ENCODE data around the gene MIER3. TPM values are rescaled to one million over a fixed set of nuclear protein-coding genes. Genes with fewer than 3 reads are reported as not detected.

The MIER3 gene
- total and polyA plus RNA-seq, 9 of the 15 experiments (the other 6 are each of a cell fraction or from before 2014, with no cell fraction given) = 4.1 to 29.3 (median 13.0) TPM

GRCh38 chr5:56988490-56988889 is 36.6 kb upstream of the MIER3 start:
- H3K9me3 ChIP-seq (replicated peaks; ENCODE audit: control insufficient read depth, insufficient read depth, low read depth, low read length) = no peaks in the 10 kb centered on the region
- H3K4me2 ChIP-seq (ENCODE audit: insufficient read depth, low read length) = no peak overlapping the region
- 0% methylated on average over 4 of the region's 4 CpGs for WGBS (ENCODE audit: insufficient coverage, low coverage, missing lambda C conversion rate)
- ChIA-PET POLR2A (interaction anchor here (1.0 kb wide), 1 partner anchor 50 kb away, joined by 3 read pairs; no protein-coding TSS in a partner anchor), CTCF (ENCODE audit: low intra/inter-chr PET ratio) (no interaction called here)
- H2AFZ ChIP-seq (ENCODE audit: low read depth, low read length) = no peak overlapping the region
- H3K9me1 ChIP-seq (ENCODE audit: control insufficient read depth, insufficient read depth, low read length) = no peaks in the 10 kb centered on the region
- H3K27ac ChIP-seq (ENCODE audit: extremely low read depth, low read depth, low read length) = no peak overlapping the region
- H3K9ac ChIP-seq (ENCODE audit: insufficient read depth in 1 of 2, low read depth in 2 of 2, low read length in 2 of 2) = no peak overlapping the region
- no peak overlapping the region for H3K4me3 ChIP-seq
- TF ChIP-seq CTCF (IDR thresholded peaks at IDR 0.05 in 2 of 3, conservative IDR thresholded peaks at IDR 0.05 in 1 of 3; ENCODE audit: insufficient read depth in 2 of 3, low read depth in 1 of 3, low read length in 3 of 3) (no peak), ZNF280A (IDR thresholded peaks at IDR 0.05; ENCODE audit: low read depth, partially characterized antibody) (no peak), KDM2B (CRISPR knock-in tag; IDR thresholded peaks at IDR 0.05) (no peak), KLF16 (IDR thresholded peaks at IDR 0.05) (no peak), MED1 (CRISPR knock-in tag; IDR thresholded peaks at IDR 0.05; ENCODE audit: borderline replicate concordance) (no peak), FOXO4 (CRISPR knock-in tag; IDR thresholded peaks at IDR 0.05) (no peak), CHCHD3 (CRISPR knock-in tag; IDR thresholded peaks at IDR 0.05) (no peak), ZNF143 (CRISPR knock-in tag; IDR thresholded peaks at IDR 0.05) (no peak), KLF13 (tag; IDR thresholded peaks at IDR 0.05; ENCODE audit: borderline replicate concordance, low read depth) (no peak), SRF (CRISPR knock-in tag; IDR thresholded peaks at IDR 0.05) (no peak), KLF1 (tag; IDR thresholded peaks at IDR 0.05) (no peak), THAP12 (CRISPR knock-in tag; IDR thresholded peaks at IDR 0.05) (no peak), ZNF121 (CRISPR knock-in tag; conservative IDR thresholded peaks at IDR 0.05) (no peak), SREBF1 (IDR thresholded peaks at IDR 0.05; ENCODE audit: borderline replicate concordance, low read depth, low read length) (no peak)
- H3K4me1 ChIP-seq (replicated peaks in 1 of 2; ENCODE audit: control insufficient read depth in 2 of 2, insufficient read depth in 2 of 2, low read length in 2 of 2) = no peaks in the 10 kb centered on the region
- no peak for FAIRE-seq
- in situ Hi-C loops (cut with MboI) = no loop called here
- no peaks in the 10 kb centered on the region for H3K79me2 ChIP-seq (ENCODE audit: control insufficient read depth, insufficient read depth, low read length)
- BruUV-seq (replicated peaks) = no TSS peak
- DNase-seq (ENCODE audit: extremely low read depth in 1 of 4, low spot score in 3 of 4) = no peak
- no peaks in the 10 kb centered on the region for H4K20me1 ChIP-seq (replicated peaks; ENCODE audit: control insufficient read depth, insufficient read depth, low read length)
- H3K36me3 ChIP-seq (ENCODE audit: control insufficient read depth, insufficient read depth, low read length) = no peaks in the 10 kb centered on the region
- H3K27me3 ChIP-seq (ENCODE audit: control insufficient read depth in 2 of 2, insufficient read depth in 2 of 2, low read length in 2 of 2) = peaks cover 14 to 18% of the 10 kb centered on the region in 2 experiments; a peak in 3 of 5 replicates
- intact Hi-C loops (cut with micrococcal nuclease) = loop anchor here (10.0 kb wide), 1 partner anchor 84 kb away; the partner anchor contains the start of gene SETD9
- ATAC-seq = no peak
